DMS153 treated with DMSO at 0.1 percent for 48 hours (cell line): ENCODE measurements around the gene LPO.

ENCODE experiments used
- DNase-seq: peaks from one replicate; lab custom pipeline; 2025; ENCODE audit not compliant: unreplicated experiment; lab: John Stamatoyannopoulos, UW

Gene LPO

GRCh38 chr17:58277107-58277801 is 38.9 kb downstream of the LPO start:
- DNase-seq: no peak

- DNase-seq: no peak
These were observed 39.6 kb downstream of the LPO start for GRCh38 chr17:58277802-58278595.

- DNase-seq: no peak
These were observed 40.3 kb downstream of the LPO start for GRCh38 chr17:58278661-58279015.

- DNase-seq: no peak
These were observed 40.8 kb downstream of the LPO start for GRCh38 chr17:58279016-58279711.

DNA sequence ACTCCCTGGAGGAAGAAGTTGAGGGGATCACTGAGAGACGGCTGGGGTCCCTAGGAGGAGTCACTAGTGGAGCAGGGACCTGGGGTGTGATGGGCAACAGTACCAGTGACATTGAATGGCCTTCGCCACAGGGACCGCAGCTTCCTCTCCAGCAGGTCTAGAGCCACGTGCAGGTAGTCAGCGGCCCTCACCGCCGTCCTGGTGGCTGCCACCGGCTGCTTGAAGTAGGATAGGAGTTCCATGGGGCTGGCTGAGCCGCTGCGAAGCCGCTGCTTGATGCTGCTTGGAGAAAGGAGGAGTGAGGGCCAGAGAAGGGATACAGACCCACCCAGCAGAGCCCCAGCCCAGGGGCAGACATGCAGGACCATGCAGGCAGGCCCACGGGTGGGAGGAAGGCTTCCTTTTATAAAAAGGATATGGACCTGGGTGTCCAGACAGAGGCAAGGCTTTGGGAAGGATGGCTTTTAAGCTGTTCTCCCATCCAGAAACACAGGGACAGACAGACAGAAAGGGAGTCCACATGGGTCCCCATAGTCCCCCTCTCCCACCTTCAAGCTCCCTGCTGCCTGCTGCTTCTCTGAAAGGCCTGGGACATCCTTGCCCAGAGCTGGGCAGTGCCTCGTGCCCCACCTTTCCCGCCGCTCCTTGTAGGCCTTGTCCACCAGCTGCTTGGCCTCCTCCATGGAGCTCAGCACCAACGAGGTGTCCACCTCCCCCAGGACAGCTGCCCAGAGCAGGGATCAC is 41.5 kb downstream of the LPO start:
- no peak for DNase-seq

DNA sequence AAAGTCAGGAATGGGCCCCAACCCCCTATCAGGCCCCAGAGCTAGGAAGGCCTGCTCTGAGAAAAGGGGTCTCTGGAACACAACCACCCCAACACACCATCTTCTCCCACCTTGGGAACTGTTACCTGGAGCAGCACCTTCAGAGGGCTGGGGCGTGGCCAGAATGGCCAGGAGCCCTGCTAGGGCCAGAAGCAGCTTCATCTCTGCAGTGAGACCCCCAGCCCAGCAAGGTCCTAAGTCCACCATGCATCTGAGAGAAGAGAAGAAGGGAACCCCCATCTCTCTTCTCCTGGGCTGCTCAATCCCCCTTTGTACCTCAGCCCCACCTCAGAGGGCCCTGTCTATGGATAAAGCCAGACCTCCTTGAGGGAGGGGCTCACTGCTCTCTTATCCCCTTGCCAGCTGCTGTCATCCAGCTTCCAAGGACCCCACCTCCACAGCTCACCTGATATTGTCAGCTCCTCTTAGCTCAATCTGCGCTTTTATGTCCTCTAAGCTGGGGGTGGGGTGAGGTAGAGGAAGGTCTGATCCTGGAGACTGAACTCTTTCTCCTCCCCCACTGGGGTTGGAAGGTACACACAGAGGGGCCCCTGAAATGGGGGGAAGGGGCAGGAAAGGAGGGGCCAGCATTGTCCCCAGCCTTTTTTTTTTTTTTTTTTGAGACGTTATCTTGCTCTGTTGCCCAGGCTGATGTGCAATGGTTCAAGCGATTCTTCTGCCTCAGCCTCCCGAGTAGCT is 42.3 kb downstream of the LPO start, which contains the start of gene MPO:
Gene MPO (minus strand): TSS at position 456 of the 738 bp plus-strand sequence. CDS start 177 bp downstream, at position 279.
- no peak for DNase-seq

- no peak for DNase-seq
These were observed 43.2 kb downstream of the LPO start for GRCh38 chr17:58281511-58282011.

DNA sequence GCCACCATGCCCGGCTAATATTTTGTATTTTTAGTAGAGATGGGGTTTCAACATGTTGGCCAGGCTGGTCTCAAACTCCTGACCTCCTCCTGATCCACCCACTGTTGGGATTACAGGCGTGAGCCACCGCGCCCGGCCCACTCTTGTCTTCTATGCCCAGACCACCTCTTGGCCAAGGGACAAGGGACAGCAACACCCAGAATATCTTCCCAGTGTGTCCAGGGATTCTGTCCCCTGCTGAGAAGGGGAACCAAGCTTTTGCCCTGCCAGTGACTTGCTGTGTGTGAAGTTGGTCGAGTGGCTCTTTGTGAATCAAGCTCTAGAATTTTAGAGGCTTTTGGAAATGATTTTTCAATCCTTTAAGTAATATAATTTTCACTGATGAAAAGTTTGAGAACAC is 44.1 kb downstream of the LPO start:
- DNase-seq: no peak

- no peak for DNase-seq
These were observed 45.6 kb downstream of the LPO start for GRCh38 chr17:58283674-58284612.

GRCh38 chr17:58284613-58285421 is 46.4 kb downstream of the LPO start:
- no peak for DNase-seq

DNA sequence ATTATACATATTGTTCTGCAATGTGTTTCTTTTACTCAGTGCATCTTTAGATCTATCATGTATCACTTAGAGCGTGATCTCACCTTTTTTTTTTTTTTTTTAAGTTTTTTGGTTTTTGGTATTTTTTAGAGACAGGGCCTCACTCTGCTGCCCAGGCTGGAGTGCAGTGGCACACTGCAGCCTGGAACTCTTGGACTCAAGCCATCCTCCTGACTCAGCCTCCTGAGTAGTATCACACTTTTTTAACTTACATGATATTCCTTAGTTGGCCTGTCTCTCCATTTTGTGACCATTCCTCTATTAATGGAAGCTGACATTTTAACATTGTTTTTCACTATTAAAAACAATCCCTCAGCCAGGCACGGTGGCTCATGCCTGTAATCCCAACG is 47.0 kb downstream of the LPO start:
- DNase-seq: no peak

DNA sequence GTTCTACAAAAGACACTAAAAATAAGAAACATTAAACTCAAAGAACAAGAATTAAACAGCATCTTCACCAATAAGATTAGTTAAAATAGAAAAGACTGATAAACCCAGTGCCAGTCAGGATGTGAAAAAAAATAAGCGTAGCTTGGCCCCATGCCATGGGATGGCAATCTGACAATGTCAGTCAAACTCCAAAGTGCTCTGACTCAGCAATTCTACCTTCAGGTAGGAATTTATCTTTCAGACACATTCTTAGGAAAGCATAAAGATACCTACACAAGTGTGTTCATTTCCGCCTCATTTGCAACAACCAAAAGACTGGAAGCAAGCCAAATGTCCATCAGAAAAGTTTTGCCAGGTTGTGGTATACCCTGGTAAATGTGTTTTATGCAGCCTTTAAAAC is 51.5 kb downstream of the LPO start:
- DNase-seq: no peak

DNA sequence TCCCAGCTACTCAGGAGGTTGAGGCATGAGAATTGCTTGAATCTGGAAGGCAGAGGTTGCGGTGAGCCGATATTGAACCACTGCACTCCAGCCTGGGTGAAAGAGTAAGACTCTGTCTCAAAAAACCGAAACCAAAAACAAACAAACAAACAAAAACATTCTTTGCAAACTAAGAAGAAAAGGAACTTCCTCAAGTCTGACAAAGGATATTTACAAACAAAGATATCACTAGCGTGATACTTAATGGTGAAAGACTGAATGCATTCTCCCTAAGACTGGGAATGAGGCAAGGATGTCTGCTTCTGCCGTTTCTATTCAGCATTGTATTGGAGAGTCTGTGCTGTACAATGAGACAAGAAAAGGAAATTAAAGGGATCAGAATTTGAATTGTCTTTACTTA is 52.9 kb downstream of the LPO start:
- DNase-seq: no peak

- no peak for DNase-seq
These were observed 55.6 kb downstream of the LPO start for GRCh38 chr17:58294034-58294433.

- no peak for DNase-seq
These were observed 62.0 kb downstream of the LPO start for GRCh38 chr17:58300336-58300735.

- DNase-seq: no peak
These were observed 63.2 kb downstream of the LPO start for GRCh38 chr17:58301504-58302150.

DNA sequence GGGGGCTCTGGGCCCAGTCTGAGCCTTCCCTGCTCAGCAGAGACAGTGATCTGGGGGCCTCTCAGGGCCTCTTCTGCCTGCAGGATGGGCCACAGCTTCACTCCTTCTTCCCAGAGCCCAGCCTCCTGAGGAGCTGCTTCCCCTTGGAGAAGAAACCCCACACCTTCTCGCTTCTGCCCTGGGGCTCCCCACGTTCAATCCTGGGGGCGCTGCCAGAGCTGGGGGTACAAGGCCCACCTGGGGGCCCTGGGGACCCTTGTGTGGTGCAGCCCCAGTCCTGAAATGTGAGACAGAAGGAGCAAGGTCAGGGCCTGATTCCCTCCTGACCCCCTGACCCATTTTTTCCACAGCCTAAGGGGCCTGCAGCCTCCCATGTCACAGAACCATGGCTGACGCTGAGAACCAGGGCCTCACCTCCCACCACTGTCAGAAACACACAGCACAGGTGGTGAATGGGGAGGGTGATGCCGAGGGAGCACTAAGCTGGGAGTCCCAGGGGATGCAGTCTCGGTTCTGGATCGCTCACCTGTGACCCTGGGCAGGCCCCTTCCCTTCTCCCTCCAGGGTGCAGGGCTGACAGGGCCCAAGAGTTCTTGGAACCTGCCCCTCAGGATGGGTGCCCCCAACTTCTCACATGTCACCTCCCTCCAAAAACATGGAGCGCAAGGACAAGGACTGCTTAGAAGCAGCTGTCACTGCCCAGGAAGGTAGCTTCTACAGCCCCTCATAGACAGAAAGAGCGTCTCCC is 64.0 kb downstream of the LPO start:
- DNase-seq: no peak
